LNCaP clone FGC (cell line): ENCODE results near the gene TMX4.

Experiments used
- DNase-seq: peaks from one replicate; pipeline ENCODE4 v3.0.0-alpha.2; 2011; ENCODE audit warnings: low read depth
- H3K4me3 ChIP-seq: 2 replicates; pipeline ENCODE4 v1.5.1; 2011; ENCODE audit warnings: mild to moderate bottlenecking, low read depth, low read length, control low read depth
- CTCF ChIP-seq: IDR thresholded peaks from 2 replicates; pipeline ENCODE4 v1.5.1; 2012; ENCODE audit warnings: mild to moderate bottlenecking; ENCODE audit not compliant: control insufficient read depth, insufficient read depth; ENCODE audit errors: extremely low read depth

Gene TMX4

GRCh38 chr20:8019246-8019997 lies at the start of gene TMX4:
TSS of gene TMX4 (minus strand) at chr20:8019761. CDS start at chr20:8019613, 148 bp downstream.
- peak within 1 kb of the TSS; percentile 73 for H3K4me3 ChIP-seq
- peak; percentile 34 for TF ChIP-seq CTCF
- peak; percentile 88 for DNase-seq

- no peak overlapping the region for H3K4me3 ChIP-seq
- DNase-seq: peak; percentile 44
- no peak for TF ChIP-seq CTCF
Observed at GRCh38 chr20:8067082-8067481, 47.5 kb upstream of the TMX4 start.

GRCh38 chr20:8066662-8067061 lies 47.1 kb upstream of the TMX4 start:
- TF ChIP-seq CTCF: no peak
- peak; percentile 50 for DNase-seq
- H3K4me3 ChIP-seq: no peak overlapping the region

- no peak overlapping the region for H3K4me3 ChIP-seq
- DNase-seq: no peak
- TF ChIP-seq CTCF: no peak
Observed at GRCh38 chr20:8065691-8066090, 46.1 kb upstream of the TMX4 start.

- no peak for TF ChIP-seq CTCF
- no peak overlapping the region for H3K4me3 ChIP-seq
- DNase-seq: no peak
Observed at GRCh38 chr20:8062756-8063155, 43.2 kb upstream of the TMX4 start.

GRCh38 chr20:8061861-8062518 lies 42.4 kb upstream of the TMX4 start:
- H3K4me3 ChIP-seq: no peak overlapping the region
- no peak for DNase-seq
- no peak for TF ChIP-seq CTCF

GRCh38 chr20:8060977-8061376 lies 41.4 kb upstream of the TMX4 start:
- H3K4me3 ChIP-seq: no peak overlapping the region
- no peak for TF ChIP-seq CTCF
- DNase-seq: no peak
